Fibroblast of skin of left quadriceps (primary cell): Measurements from ENCODE around the gene RRP7A.
"Not testable (repeated sequence)": the region's sequence is repeated elsewhere in the genome, so short reads cannot be mapped to it uniquely, and the experiment has no call there.

Experiments
- DNase-seq, 2 experiments: peaks; one replicate each; pipeline ENCODE4 v3.0.0-alpha.2; 2013; ENCODE audit warnings: low read depth in 2 of 2

RRP7A gene

DNA sequence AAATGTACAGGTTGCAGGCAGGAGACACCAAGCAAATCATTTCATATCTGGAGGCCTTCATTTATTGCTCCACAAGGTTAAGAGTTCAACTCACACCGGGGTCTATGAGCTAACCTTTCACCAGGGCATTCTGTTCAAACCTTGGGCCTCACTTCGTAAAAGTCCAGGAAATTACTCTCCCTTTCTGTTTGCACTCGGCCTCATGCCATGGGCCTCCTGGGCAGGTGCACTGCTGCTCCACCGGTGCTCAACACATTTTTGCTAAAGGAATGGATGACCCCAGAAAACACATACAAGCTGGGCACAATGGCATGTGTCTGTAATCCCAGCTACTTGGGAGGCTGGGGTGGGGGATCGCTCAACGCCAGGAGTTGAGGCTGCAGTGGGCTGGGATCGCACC lies 16.6 kb upstream of the RRP7A start:
- DNase-seq, result no peak

DNA sequence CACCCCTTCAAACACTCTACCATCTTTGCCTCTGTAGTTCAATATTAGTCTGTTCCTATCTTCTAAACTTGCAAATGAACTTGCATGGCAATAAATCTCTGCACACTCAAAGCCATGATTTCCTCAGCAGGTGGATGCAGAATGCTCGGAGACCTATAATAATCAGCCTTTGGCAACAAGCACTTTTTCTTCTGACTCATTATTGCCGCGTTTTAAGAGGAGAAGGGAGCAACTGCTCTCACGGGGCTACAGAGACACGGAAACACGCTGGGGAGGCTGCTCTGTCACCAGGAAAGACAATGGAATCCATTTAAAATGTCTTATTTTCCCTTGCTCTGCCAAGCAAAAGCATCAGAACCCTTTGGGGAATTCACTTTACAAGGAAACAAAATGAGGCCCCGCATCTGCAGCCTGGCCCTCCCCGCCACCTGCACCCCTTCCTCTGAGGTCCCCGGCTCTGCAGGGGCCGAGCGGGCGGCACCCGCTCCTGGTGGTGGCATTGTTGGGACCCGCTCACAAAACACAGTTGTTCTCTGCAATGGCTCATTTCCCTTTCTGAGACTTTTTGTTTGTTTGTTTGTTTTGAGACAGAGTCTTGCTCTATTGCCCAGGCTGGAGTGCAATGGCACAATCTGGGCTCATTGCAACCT lies 15.6 kb upstream of the RRP7A start:
- not testable (repeated sequence) for DNase-seq

DNA sequence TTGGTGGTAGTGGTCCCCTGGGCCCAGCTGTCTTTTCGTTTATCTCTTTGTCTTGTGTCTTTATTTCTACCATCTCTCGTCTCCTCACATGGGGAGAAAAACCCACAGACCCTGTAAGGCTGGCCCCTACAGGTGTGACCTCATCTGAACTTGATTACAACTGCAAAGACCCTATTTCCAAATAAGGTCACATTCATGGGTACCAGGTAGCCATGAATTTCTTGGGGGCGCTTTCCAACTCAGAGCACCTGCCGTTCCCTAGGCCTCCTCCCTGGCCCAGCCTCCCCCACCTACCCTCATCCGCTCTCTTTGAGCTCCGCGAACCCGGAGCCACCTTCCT lies 14.0 kb upstream of the RRP7A start:
- DNase-seq, result no peak

DNA sequence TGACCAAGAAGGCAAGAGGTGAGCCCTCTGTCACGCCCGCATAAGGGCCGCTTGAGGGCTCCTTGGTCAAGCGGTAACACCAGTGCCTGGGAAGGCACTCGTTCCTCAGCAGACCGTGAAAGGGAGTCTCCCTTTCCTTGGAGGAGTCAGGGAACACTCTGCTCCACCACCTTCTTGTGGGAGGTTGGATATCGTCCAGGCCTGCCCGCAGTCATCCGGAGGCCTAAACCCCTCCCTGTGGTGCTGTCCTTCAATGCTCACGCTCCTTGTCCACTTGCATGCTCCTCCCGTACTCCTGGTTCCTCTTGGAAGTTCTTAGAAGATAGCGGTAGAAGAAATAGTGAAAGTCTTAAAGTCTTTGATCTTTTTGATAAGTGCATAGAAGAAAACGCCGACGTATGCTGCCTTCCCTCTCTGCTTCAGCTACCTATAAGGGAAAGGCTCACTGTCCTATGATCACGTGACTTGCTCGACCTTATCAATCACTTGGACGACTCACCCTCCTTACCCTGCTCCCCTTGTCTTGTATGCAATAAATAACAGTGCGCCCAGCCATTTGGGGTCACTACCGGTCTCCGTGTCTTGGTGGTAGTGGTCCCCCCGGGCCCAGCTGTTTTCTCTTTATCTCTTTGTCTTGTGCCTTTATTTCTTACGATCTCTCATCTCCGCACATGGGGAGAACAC lies 11.9 kb upstream of the RRP7A start:
- not testable (repeated sequence) for DNase-seq

DNA sequence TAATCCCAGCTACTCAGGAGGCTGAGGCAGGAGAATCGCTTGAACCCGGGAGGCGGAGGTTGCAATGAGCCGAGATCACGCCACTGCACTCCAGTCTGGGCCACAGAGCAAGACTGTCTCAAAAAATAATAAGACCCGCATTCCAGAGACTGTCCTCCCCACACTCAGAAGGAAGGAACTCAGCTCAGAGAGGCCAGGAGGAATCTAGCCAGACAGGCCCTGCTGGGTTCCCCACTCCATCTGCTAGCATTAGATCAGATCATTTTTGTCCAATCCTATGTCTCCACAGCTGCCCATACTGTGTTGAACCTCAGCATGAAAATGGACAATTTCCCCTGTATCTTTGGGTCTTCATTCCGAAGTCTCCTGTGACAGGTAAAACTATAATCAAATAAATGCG lies 9.8 kb upstream of the RRP7A start:
- DNase-seq, result not testable (repeated sequence)

DNA sequence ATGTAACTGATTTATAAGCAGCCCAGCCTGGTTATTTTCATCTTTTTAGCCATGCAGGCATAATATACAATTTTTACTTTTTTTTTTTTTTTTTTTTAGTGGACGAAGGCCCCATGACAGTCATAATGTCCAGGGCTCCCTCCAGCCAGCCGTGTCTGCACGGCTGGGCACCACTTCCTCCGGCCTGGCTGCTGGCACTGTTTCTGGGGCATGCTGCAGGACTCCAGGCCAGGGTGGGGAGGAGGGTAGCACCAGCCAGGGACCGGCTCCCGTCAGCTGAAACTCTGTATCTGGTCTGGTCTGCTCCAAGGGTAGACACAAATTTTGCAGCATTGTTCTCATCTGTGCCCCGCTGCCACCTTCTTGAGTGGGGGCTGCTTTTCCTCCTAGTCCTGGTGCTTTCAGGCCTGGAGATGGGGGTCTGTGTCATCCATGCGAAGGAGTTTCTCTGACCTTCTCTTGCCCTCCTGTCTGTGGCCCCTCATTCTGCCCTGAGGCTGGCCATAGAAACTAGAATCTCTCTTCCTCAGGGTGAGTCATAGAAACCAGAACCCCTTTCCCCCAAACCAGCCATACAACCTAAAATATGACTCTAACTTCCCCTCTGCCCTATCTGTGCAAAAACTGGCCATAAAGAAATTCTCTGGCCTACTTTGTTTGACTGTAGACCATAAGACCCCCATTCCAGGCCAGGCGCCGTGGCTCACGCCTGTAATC lies 9.2 kb upstream of the RRP7A start:
- DNase-seq, result no peak

DNA sequence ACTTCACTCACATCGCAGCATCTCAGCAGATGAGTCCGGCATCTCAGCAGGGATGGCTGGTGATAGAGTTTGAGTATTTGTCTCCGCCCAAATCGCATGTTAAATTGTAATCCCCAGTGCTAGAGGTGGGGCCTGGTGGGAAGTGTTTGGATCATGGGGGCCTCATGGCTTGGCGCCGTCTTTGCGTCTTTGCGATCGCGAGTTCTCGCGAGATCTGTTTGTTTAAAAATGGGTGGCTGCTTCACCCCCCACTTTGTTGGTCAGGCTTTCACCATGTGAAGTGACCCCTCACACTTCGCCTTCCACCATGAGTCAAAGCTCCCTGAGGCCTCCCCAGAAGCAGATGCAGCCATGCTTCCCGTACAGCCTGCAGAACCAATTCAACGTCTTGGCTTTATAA lies 3.0 kb upstream of the RRP7A start:
- DNase-seq, result no peak

- DNase-seq, result no peak
These were observed 1.6 kb upstream of the RRP7A start for GRCh38 chr22:42521228-42521546.

GRCh38 chr22:42518638-42519524 lies 715 bp downstream of the RRP7A start:
- not testable (repeated sequence) for DNase-seq

DNA sequence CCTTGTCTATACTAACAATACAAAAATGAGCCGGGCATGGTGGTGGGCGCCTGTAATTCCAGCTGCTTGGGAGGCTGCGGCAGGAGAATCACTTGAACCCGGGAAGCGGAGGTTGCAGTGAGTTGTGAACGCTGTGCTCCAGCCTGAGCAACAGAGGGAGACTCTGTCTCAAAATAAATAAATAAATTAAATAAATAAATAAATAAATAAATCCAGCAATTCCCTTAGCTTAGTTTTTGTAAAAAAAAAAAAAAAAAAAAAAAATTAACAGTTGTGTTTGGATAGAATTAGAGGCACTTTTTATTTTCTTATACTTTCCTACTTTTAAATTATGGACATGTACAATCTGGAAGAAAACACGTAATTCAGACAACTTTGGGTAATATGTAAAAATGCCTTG lies 2.5 kb downstream of the RRP7A start:
- not testable (repeated sequence) for DNase-seq

DNA sequence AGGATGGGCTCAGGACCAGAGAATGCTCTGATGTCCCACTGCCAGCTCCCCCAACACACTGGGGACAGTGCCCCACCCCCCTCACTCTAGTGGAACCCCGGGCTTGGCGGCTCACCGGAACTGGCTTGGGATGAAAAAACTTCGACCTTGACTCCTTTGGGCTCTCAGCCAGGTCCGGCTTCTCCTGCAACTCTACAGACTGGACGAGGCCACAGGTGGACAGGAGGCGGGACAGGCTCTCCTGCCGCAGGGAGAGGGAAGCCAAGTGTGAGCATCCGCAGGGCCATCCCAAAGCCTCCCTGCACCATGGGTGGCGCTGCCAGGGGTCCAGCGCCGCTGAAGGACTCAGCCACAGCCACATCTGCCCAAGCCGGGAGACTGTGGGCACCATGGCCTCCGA lies 3.7 kb downstream of the RRP7A start:
- no peak for DNase-seq

DNA sequence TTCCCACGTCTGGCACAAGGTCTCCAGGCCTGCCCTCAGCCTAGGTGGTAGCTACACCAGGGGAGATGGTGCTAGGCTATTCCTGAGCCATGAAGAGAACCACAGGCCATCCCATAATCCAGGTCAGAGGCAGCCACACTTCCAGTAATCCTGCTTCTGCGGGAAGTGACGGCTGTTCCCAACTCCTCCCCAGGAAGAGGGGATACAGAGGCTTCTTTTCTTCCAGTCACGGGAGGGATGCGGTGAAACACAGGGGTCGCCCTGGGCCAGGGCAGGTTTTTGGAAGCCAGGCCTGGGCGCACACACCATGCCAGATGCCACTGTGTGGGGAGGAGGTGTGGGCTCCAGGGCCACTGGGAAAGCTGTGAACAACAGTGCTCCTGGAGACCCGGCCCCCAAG lies 4.3 kb downstream of the RRP7A start:
- DNase-seq, result not testable (repeated sequence)

GRCh38 chr22:42514331-42514730 lies 5.3 kb downstream of the RRP7A start:
- not testable (repeated sequence) for DNase-seq

GRCh38 chr22:42512273-42512990 lies 7.2 kb downstream of the RRP7A start:
- not testable (repeated sequence) for DNase-seq

- DNase-seq, result no peak
These were observed 8.2 kb downstream of the RRP7A start for GRCh38 chr22:42511401-42511891.

- DNase-seq, result no peak
These were observed 10.0 kb downstream of the RRP7A start for GRCh38 chr22:42509548-42509947.

GRCh38 chr22:42508975-42509364 lies 10.6 kb downstream of the RRP7A start:
- DNase-seq, result not testable (repeated sequence)

DNA sequence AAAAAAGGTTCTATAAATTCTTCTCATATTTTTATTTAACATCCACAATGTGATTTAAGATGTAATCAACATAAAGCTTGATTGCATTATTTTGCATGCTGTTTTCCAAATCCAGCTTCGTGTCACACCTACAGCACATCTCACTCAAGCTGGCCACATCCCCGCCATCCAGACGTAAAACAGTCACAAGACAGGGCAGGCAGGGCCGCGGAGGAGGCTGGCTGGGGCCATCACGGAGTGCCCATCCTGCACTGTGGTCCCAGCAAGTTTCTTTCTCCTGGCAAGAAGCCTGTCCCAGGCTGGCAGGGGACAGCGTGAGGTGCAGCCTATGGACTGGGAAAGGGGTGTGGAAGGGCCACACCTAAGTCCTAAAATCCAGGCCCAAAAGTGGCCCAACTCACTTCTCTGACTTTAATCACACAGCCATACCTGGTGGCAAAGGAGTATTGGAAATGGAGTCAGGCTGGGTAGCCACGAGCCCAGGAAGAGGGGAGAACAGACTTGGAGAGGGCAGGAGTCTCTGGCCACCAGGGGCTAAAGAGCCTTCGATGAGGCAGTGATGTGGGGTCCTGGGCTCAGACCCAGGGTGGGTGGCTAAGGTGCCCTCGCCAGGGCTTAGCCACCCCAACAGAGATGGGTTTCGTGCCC lies 11.1 kb downstream of the RRP7A start:
- DNase-seq, result not testable (repeated sequence)

GRCh38 chr22:42500836-42501179 lies 18.8 kb downstream of the RRP7A start:
- no peak for DNase-seq

GRCh38 chr22:42500161-42500835 lies 19.3 kb downstream of the RRP7A start:
- DNase-seq, result peak; percentile 18 to 23
